ENCODE results near the gene PROX2. TPM values are rescaled to one million over a fixed set of nuclear protein-coding genes. Genes with fewer than 3 reads are reported as not detected.

PROX2 gene
- total and polyA plus RNA-seq, 2 experiments from 2014 or later, result 0.05 TPM; not detected in 1

DNA sequence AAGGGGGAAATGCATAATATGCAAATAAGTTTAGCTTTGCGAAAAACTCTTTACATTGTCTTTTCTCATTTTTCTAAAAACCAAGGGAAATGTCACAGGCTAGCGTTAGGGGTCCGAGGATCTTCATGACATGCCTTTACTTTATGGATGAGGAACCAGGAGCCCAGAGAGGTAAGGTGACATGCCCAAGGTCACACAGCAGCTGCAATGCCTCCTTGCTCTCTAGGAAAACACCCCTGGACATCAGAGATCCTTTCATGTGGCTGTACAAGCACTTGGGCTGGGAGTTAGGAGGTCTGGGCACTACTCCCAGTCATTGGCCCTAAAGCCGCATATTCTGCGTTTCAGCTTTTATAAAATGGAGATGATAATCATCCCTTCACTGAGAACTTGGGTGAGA, 741 bp downstream of the PROX2 start:
- TF ChIP-seq EZH2phosphoT487 (IDR thresholded peaks at IDR 0.05; ENCODE audit: insufficient read depth, low read depth) (no peak), EZH2 (IDR thresholded peaks at IDR 0.05; ENCODE audit: insufficient read depth, poor library complexity, severe bottlenecking) (no peak)

DNA sequence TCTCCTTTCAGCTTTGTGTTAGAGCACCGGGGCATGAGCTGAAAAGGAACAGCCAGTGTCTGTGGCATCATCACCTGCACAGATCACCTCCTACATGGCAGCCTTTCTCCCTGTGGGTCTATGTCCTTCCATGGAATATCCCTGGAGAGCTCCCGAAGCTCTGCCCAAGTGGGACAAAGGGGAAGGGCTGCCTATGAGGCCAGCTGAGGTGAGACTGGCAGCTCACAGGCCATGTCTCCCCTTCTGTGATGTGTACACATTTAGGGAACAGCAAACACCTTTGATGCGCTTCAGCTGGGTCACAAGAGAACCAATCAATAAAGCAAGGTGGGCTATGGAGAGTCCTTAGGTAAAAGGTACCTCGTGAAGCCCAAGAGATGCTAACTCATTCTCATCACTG, 4.1 kb downstream of the PROX2 start:
- no peak overlapping the region for H3K4me3 ChIP-seq
- H3K36me3 ChIP-seq (ENCODE audit: low read depth), result no peaks in the 10 kb centered on the region
- 86 to 90% methylated on average over 4 of the region's 4 CpGs for WGBS, 2 experiments (ENCODE audit: low coverage in 1 of 2, low lambda C conversion rate in 2 of 2, missing lambda C conversion rate in 2 of 2)
- H4K20me1 ChIP-seq (ENCODE audit: insufficient read depth), result no peaks in the 10 kb centered on the region
- no peaks in the 10 kb centered on the region for H3K79me2 ChIP-seq (ENCODE audit: insufficient read depth)
- no peak overlapping the region for H3K4me2 ChIP-seq (ENCODE audit: unreplicated experiment)
- no peaks in the 10 kb centered on the region for H3K9me3 ChIP-seq (ENCODE audit: low read depth)
- H3K27ac ChIP-seq, result no peak overlapping the region
- H2AFZ ChIP-seq, result no peak overlapping the region
- no peak for TF ChIP-seq EZH2 (IDR thresholded peaks at IDR 0.05; ENCODE audit: insufficient read depth, poor library complexity, severe bottlenecking)
- no peak for TF ChIP-seq EZH2phosphoT487 (IDR thresholded peaks at IDR 0.05; ENCODE audit: insufficient read depth, low read depth)
- no peak for DNase-seq
- H3K9ac ChIP-seq, result no peak overlapping the region
- no peaks in the 10 kb centered on the region for H3K9me2 ChIP-seq (ENCODE audit: insufficient read depth)
- no peaks in the 10 kb centered on the region for H3K27me3 ChIP-seq (replicated peaks; ENCODE audit: insufficient read depth)
- H3F3A ChIP-seq (ENCODE audit: insufficient read depth), result peaks cover 4% of the 10 kb centered on the region; the same call in 1 of the 2 replicates
- in situ Hi-C loops (cut with MboI), result no loop called here
- 0 out of 2 replicates have a peak, but pooled peaks cover 8% of the 10 kb centered on the region for H3K4me1 ChIP-seq (ENCODE audit: insufficient read depth)

More for the DNA sequence above, 741 bp downstream of the PROX2 start:
- no peak overlapping the region for H3K4me3 ChIP-seq
- 93 to 100% methylated on average over 5 of the region's 5 CpGs for WGBS, 2 experiments (ENCODE audit: low coverage in 1 of 2, low lambda C conversion rate in 2 of 2, missing lambda C conversion rate in 2 of 2)
- no peaks in the 10 kb centered on the region for H3K36me3 ChIP-seq (ENCODE audit: low read depth)
- H3K79me2 ChIP-seq (ENCODE audit: insufficient read depth), result no peaks in the 10 kb centered on the region
- H3K9me3 ChIP-seq (ENCODE audit: low read depth), result no peaks in the 10 kb centered on the region
- H4K20me1 ChIP-seq (ENCODE audit: insufficient read depth), result no peaks in the 10 kb centered on the region
- no peak overlapping the region for H3K4me2 ChIP-seq (ENCODE audit: unreplicated experiment)
- H2AFZ ChIP-seq, result no peak overlapping the region
- in situ Hi-C loops (cut with MboI), result no loop called here
- H3K9ac ChIP-seq, result no peak overlapping the region
- DNase-seq, result no peak
- H3K9me2 ChIP-seq (ENCODE audit: insufficient read depth), result no peaks in the 10 kb centered on the region
- H3K4me1 ChIP-seq (ENCODE audit: insufficient read depth), result no peaks in the 10 kb centered on the region
- no peak overlapping the region for H3K27ac ChIP-seq
- no peaks in the 10 kb centered on the region for H3F3A ChIP-seq (ENCODE audit: insufficient read depth)
- H3K27me3 ChIP-seq (replicated peaks; ENCODE audit: insufficient read depth), result no peaks in the 10 kb centered on the region

DNA sequence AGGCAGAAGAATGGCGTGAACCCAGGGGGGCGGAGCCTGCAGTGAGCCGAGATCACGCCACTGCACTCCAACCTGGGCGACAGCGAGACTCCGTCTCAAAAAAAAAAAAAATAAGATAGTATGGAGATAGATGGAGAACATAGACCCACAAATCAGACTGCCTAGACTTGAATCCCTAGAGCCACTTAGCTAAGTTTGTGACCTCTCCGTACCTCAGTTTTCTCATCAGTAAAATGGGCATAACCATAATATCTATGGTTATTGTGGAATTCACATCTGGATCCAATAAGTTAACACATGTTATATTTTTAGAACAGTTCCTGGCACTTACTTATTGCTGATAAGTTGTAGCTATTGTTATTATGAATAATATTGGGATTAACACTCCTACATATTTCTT, 7.2 kb downstream of the PROX2 start:
- Histone ChIP-seq H4K20me1 (ENCODE audit: insufficient read depth) (no peaks in the 10 kb centered on the region), H3K4me1 (ENCODE audit: insufficient read depth) (0 out of 2 replicates have a peak, but pooled peaks cover 8% of the 10 kb centered on the region), H3K4me2 (ENCODE audit: unreplicated experiment) (no peak overlapping the region), H2AFZ (no peak overlapping the region), H3K36me3 (ENCODE audit: low read depth) (no peaks in the 10 kb centered on the region), H3K9ac (no peak overlapping the region), H3K27me3 (replicated peaks; ENCODE audit: insufficient read depth) (no peaks in the 10 kb centered on the region), H3K4me3 (no peak overlapping the region), H3K9me2 (ENCODE audit: insufficient read depth) (no peaks in the 10 kb centered on the region), H3F3A (ENCODE audit: insufficient read depth) (peaks cover 4% of the 10 kb centered on the region; the same call in 1 of the 2 replicates), H3K9me3 (ENCODE audit: low read depth) (no peaks in the 10 kb centered on the region), H3K79me2 (ENCODE audit: insufficient read depth) (no peaks in the 10 kb centered on the region), H3K27ac (no peak overlapping the region)
- DNase-seq, result no peak
- in situ Hi-C loops (cut with MboI), result no loop called here
- WGBS, 2 experiments (ENCODE audit: low coverage in 1 of 2, low lambda C conversion rate in 2 of 2, missing lambda C conversion rate in 2 of 2), result 85 to 90% methylated on average over 8 of the region's 8 CpGs
- no peak for TF ChIP-seq EZH2 (IDR thresholded peaks at IDR 0.05; ENCODE audit: insufficient read depth, poor library complexity, severe bottlenecking)
- TF ChIP-seq EZH2phosphoT487 (IDR thresholded peaks at IDR 0.05; ENCODE audit: insufficient read depth, low read depth), result no peak

DNA sequence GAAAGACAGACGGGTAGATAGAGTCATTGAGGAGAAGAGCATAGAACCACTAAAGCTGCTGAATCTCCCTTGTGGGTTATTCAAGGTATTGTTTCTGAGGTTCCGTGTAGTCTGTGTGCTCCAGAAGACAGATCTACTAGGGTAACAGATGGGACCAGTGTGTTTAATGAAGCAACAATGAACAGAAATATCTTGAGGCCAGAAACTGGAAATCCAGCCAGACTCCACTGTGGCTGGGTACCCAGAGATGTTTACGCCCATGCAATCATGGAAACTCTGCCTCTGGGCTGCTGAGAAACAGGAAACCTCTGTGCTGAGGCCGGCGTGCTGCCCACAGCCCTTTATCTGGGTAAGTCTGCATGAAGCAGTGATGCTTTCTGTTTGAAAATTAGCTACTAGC, 8.3 kb downstream of the PROX2 start:
- Histone ChIP-seq H3K27ac (no peak overlapping the region), H3K4me2 (ENCODE audit: unreplicated experiment) (no peak overlapping the region), H3K79me2 (ENCODE audit: insufficient read depth) (no peaks in the 10 kb centered on the region), H3K9me2 (ENCODE audit: insufficient read depth) (no peaks in the 10 kb centered on the region), H3K9me3 (ENCODE audit: low read depth) (no peaks in the 10 kb centered on the region), H3K36me3 (ENCODE audit: low read depth) (no peaks in the 10 kb centered on the region), H4K20me1 (ENCODE audit: insufficient read depth) (no peaks in the 10 kb centered on the region), H3K4me3 (no peak overlapping the region), H3K4me1 (ENCODE audit: insufficient read depth) (0 out of 2 replicates have a peak, but pooled peaks cover 8% of the 10 kb centered on the region), H2AFZ (peak overlapping the region; percentile 42; the same call in 1 of the 2 replicates), H3K9ac (no peak overlapping the region), H3F3A (ENCODE audit: insufficient read depth) (peaks cover 4% of the 10 kb centered on the region; the same call in 1 of the 2 replicates), H3K27me3 (replicated peaks; ENCODE audit: insufficient read depth) (no peaks in the 10 kb centered on the region)
- DNase-seq, result peak; percentile 83
- in situ Hi-C loops (cut with MboI), result no loop called here
- TF ChIP-seq EZH2phosphoT487 (IDR thresholded peaks at IDR 0.05; ENCODE audit: insufficient read depth, low read depth) (no peak), EZH2 (IDR thresholded peaks at IDR 0.05; ENCODE audit: insufficient read depth, poor library complexity, severe bottlenecking) (no peak)
- 17 to 21% methylated on average over 5 of the region's 5 CpGs for WGBS, 2 experiments (ENCODE audit: low coverage in 1 of 2, low lambda C conversion rate in 2 of 2, missing lambda C conversion rate in 2 of 2)

Measured in GM23248 (cell line).